Measurements from ENCODE around the gene NFKBIE. TPM values are rescaled to one million over a fixed set of nuclear protein-coding genes. Genes with fewer than 3 reads are reported as not detected.
A peak's percentile ranks its signal among the peaks of the same experiment; 100 is the strongest.

NFKBIE gene
- total and polyA plus RNA-seq, 2 of the 13 experiments (the other 11 are each of a cell fraction or from before 2014, with no cell fraction given), result 6.7 to 14.5 TPM

GRCh38 chr6:44246663-44247337 is 18.6 kb downstream of the NFKBIE start, which contains the start of gene HSP90AB1 (continued):
- TF ChIP-seq USF2 (IDR thresholded peaks at IDR 0.05; ENCODE audit: low read depth, low read length) (no peak), USF2 (CRISPR knock-in tag; IDR thresholded peaks at IDR 0.05; ENCODE audit: borderline replicate concordance) (0 out of 2 replicates have a peak, but pooled peaks have one; percentile 24), ZNF3 (CRISPR knock-in tag; IDR thresholded peaks at IDR 0.05) (no peak), ZUFSP (CRISPR knock-in tag; IDR thresholded peaks at IDR 0.05; ENCODE audit: borderline replicate concordance) (no peak), HMG20A (CRISPR knock-in tag; IDR thresholded peaks at IDR 0.05; ENCODE audit: borderline replicate concordance) (no peak), MIER3 (CRISPR knock-in tag; IDR thresholded peaks at IDR 0.05; ENCODE audit: borderline replicate concordance) (peak; percentile 69)

DNA sequence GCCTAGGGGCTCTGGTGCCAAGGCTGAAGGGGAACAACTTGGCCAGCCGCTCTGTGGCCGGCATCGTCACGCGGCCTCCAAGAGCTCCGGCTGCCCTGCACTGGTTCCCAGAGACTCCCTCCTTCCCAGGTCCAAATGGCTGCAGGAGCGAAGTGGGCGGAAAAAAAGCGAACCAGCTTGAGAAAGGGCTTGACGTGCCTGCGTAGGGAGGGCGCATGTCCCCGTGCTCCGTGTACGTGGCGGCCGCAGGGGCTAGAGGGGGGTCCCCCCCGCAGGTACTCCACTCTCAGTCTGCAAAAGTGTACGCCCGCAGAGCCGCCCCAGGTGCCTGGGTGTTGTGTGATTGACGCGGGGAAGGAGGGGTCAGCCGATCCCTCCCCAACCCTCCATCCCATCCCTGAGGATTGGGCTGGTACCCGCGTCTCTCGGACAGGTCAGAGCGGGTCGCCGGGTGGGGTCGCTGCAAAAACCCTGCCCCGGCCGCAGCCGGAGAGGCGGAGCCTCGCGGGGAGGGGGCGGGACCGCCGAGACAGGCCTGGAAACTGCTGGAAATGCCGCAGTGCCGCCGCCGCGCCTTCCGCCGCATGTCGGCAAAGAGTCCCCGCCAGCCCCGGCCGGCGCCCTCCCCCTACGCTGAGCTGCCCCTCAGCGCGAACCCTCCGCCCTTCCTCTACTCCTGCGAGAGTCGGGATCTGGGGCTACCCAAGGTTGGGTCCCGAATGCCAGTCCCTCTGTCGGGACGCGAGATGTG is 19.3 kb downstream of the NFKBIE start:
- Histone ChIP-seq H3K27me3 (ENCODE audit: control insufficient read depth in 1 of 2, insufficient read depth in 2 of 2, low read length in 2 of 2) (no peaks in the 10 kb centered on the region; a peak in 1 of 5 replicates), H3K4me1 (ENCODE audit: insufficient read depth, low read length) (peaks cover 71% of the 10 kb centered on the region), H3K79me2 (ENCODE audit: insufficient read depth, low read length) (peaks cover 46% of the 10 kb centered on the region), H3K4me3 (replicated peaks in 1 of 3; ENCODE audit: insufficient read depth in 1 of 3, low read depth in 2 of 3, low read length in 3 of 3) (peak overlapping the region; percentile 81 to 97 (median 87)), H3K9ac (ENCODE audit: insufficient read depth, low read depth, low read length) (peak overlapping the region; percentile 99), H3K9me3 (ENCODE audit: low read length) (no peaks in the 10 kb centered on the region), H3K4me2 (ENCODE audit: low read depth, low read length) (peak overlapping the region; percentile 85), H3K27ac (ENCODE audit: extremely low read length, insufficient read depth, low read length) (peak overlapping the region; percentile 96), H4K20me1 (ENCODE audit: insufficient read depth, low read length) (peaks cover 42% of the 10 kb centered on the region), H2AFZ (ENCODE audit: low read length) (no peak overlapping the region), H3K36me3 (replicated peaks in 1 of 2; ENCODE audit: control insufficient read depth in 1 of 2, insufficient read depth in 2 of 2, low read length in 2 of 2) (peaks cover 16 to 31% of the 10 kb centered on the region in 2 experiments)
- ChIA-PET CTCF (ENCODE audit: low intra/inter-chr PET ratio, low total read pairs) (no interaction called here), POLR2A (interaction anchor here (0.6 to 8.4 kb wide), 53 partner anchors 9 to 617 kb away, joined by 3 to 264 read pairs (median 5); partner anchors contain the start of genes AARS2, CDC5L, GTPBP2 and MRPL14)
- ATAC-seq (peak; percentile 78), DNase-seq (ENCODE audit: low spot score) (peak; percentile 93), FAIRE-seq (peak; percentile 66)
- in situ Hi-C loops (cut with HindIII; ENCODE audit: extremely low pct_ligation_motif_present, low pct_unique_long_range_greater_than_20kb), result no loop called here
- 2% methylated on average over 22 of the region's 62 CpGs for WGBS (ENCODE audit: low lambda C conversion rate)
- BruUV-seq (replicated peaks), result TSS peak; percentile 78
- intact Hi-C loops (cut with micrococcal nuclease; ENCODE audit: unreplicated experiment), result no loop called here
- TF ChIP-seq HOXA7 (CRISPR knock-in tag; IDR thresholded peaks at IDR 0.05) (peak; percentile 82; the same call in 1 of the 2 replicates), U2AF2 (IDR thresholded peaks at IDR 0.05; ENCODE audit: low read depth, low read length) (peak; percentile 77; the same call in 1 of the 2 replicates), KDM2A (CRISPR knock-in tag; IDR thresholded peaks at IDR 0.05; ENCODE audit: borderline replicate concordance, low read depth) (peak; percentile 88), TCF7 (IDR thresholded peaks at IDR 0.05; ENCODE audit: low read depth) (no peak), HBP1 (CRISPR knock-in tag; IDR thresholded peaks at IDR 0.05; ENCODE audit: low read depth) (0 out of 2 replicates have a peak, but pooled peaks have one; percentile 80)

Measured in HepG2 (cell line).